CD14-positive monocyte (primary cell): Measurements from ENCODE around the gene ARHGAP15. TPM values are rescaled to one million over a fixed set of nuclear protein-coding genes. Genes with fewer than 3 reads are reported as not detected.

Source experiments
- DNase-seq, 3 donors: peaks; one replicate each; pipeline ENCODE4 v3.0.0-alpha.2; 2011 to 2022
- H2AFZ ChIP-seq: 2 replicates; pipeline ENCODE4 v1.6.0; 2012; ENCODE audit warnings: mild to moderate bottlenecking, low read depth, low read length, inconsistent platforms; ENCODE audit not compliant: insufficient read depth, poor library complexity, severe bottlenecking
- H3K27ac ChIP-seq, 2 donors: 1 replicate in 1 of 2; 2 replicates in 1 of 2; pipeline ENCODE4 v1.5.1; 2012 to 2013; ENCODE audit warnings: low read length in 2 of 2, control low read depth in 1 of 2, inconsistent platforms in 1 of 2, low read depth in 1 of 2, mild to moderate bottlenecking in 1 of 2
- H3K27me3 ChIP-seq, 2 donors: one replicate each; pipeline versions ENCODE4 v1.6.0 to v1.6.1; 2011 to 2013; ENCODE audit warnings: low read length in 2 of 2; ENCODE audit not compliant: control insufficient read depth in 2 of 2, insufficient read depth in 2 of 2
- H3K36me3 ChIP-seq, 2 donors: replicated peaks in 1 of 2; 1 replicate in 1 of 2; 2 replicates in 1 of 2; pipeline versions ENCODE4 v1.5.1 to v1.6.1; 2012 to 2013; ENCODE audit warnings: low read length in 2 of 2, control low read depth in 1 of 2, inconsistent platforms in 1 of 2, mild to moderate bottlenecking in 1 of 2; ENCODE audit not compliant: insufficient read depth in 2 of 2, control insufficient read depth in 1 of 2
- H3K4me1 ChIP-seq, 2 donors: 1 replicate in 1 of 2; 2 replicates in 1 of 2; pipeline versions ENCODE4 v1.5.1 to v1.6.1; 2012 to 2013; ENCODE audit warnings: low read length in 2 of 2, control low read depth in 1 of 2, inconsistent platforms in 1 of 2, mild to moderate bottlenecking in 1 of 2, moderate library complexity in 1 of 2; ENCODE audit not compliant: insufficient read depth in 2 of 2, control insufficient read depth in 1 of 2
- H3K4me2 ChIP-seq: replicated peaks from 2 replicates; pipeline ENCODE3; 2012; ENCODE audit warnings: low read length, moderate library complexity, mild to moderate bottlenecking; ENCODE audit not compliant: poor library complexity, severe bottlenecking; ENCODE audit errors: extremely low read depth
- H3K4me3 ChIP-seq, 3 experiments: fragments of 200-600 bp in 1 of 3; sonication (generic) in 1 of 3; replicated peaks in 1 of 3; 1 replicate in 2 of 3; 2 replicates in 1 of 3; pipeline ENCODE4 v1.5.1; 2011 to 2013; ENCODE audit warnings: low read length in 3 of 3, mild to moderate bottlenecking in 3 of 3, control low read depth in 2 of 3, low read depth in 2 of 3, inconsistent platforms in 1 of 3, moderate library complexity in 1 of 3
- H3K79me2 ChIP-seq: 2 replicates; pipeline ENCODE4 v1.6.0; 2012; ENCODE audit warnings: mild to moderate bottlenecking, control low read depth, inconsistent platforms, low read length, moderate library complexity; ENCODE audit not compliant: insufficient read depth
- H3K9ac ChIP-seq: 2 replicates; pipeline ENCODE4 v1.6.0; 2017; ENCODE audit warnings: low read length, mild to moderate bottlenecking; ENCODE audit not compliant: insufficient read depth, poor library complexity, severe bottlenecking
- H3K9me3 ChIP-seq, 2 donors: replicated peaks in 1 of 2; 1 replicate in 1 of 2; 2 replicates in 1 of 2; pipeline versions ENCODE4 v1.5.1 to v1.6.1; 2012 to 2013; ENCODE audit warnings: low read length in 2 of 2, control low read depth in 1 of 2; ENCODE audit not compliant: control insufficient read depth in 1 of 2, insufficient read depth in 1 of 2
- H4K20me1 ChIP-seq: 2 replicates; pipeline ENCODE4 v1.6.0; 2012; ENCODE audit warnings: mild to moderate bottlenecking, low read length, control low read depth, moderate library complexity; ENCODE audit not compliant: insufficient read depth
- H3K27ac Mint-ChIP-seq, 7 donors: one replicate each; pipeline ENCODE4 v1.8.0; 2020; ENCODE audit warnings: mild to moderate bottlenecking in 7 of 7, mixed read lengths in 7 of 7, moderate library complexity in 6 of 7, inconsistent platforms in 2 of 7
- H3K27me3 Mint-ChIP-seq, 3 donors: one replicate each; pipeline ENCODE4 v1.8.0; 2021 to 2022; ENCODE audit warnings: low read depth in 3 of 3, mild to moderate bottlenecking in 3 of 3, mixed read lengths in 3 of 3, moderate library complexity in 3 of 3, inconsistent platforms in 1 of 3
- H3K36me3 Mint-ChIP-seq, 2 donors: one replicate each; pipeline ENCODE4 v1.8.0; 2020; ENCODE audit warnings: mixed read lengths in 2 of 2, inconsistent platforms in 1 of 2, mild to moderate bottlenecking in 1 of 2
- H3K4me1 Mint-ChIP-seq: one replicate; pipeline ENCODE4 v1.8.0; 2020; ENCODE audit warnings: mild to moderate bottlenecking, mixed read lengths
- H3K4me3 Mint-ChIP-seq, 2 donors: one replicate each; pipeline ENCODE4 v1.8.0; 2020; ENCODE audit warnings: mild to moderate bottlenecking in 2 of 2, mixed read lengths in 2 of 2, moderate library complexity in 1 of 2
- H3K9me3 Mint-ChIP-seq, 7 donors: one replicate each; pipeline ENCODE4 v1.8.0; 2020 to 2022; ENCODE audit warnings: mixed read lengths in 7 of 7, mild to moderate bottlenecking in 6 of 7, moderate library complexity in 6 of 7, inconsistent platforms in 2 of 7
- WGBS: methylation state at CpG from one replicate; pipeline ENCODE4 v1.1.5; 2013; ENCODE audit warnings: missing lambda C conversion rate; ENCODE audit not compliant: insufficient coverage; 5-methylcytosine and 5-hydroxymethylcytosine counted together
- intact Hi-C, 2 donors: fragments of 100-400 bp; cut with micrococcal nuclease; formaldehyde crosslinking; loops; one replicate each; pipeline versions ENCODE4 v1.15.0 to v1.15.1; 2023
- polyA plus RNA-seq, 3 donors: library from polyadenylated mRNA; depleted of rRNA in 1 of 3; unstranded in 2 of 3; stranded (reverse) in 1 of 3; fragments of 300-500 nt in 2 of 3; fragments of >200 nt in 1 of 3; fragmentation: Illumina TruSeq in 2 of 3; gene quantifications; 1 replicate in 2 of 3; 2 replicates in 1 of 3; pipeline ENCODE4 v1.2.3, GENCODE V29; 2012 to 2021
- TF ChIP-seq, protein P1 (sequence below): fragments of 200-600 bp; IDR thresholded peaks from one replicate; pipeline ENCODE4 v1.8.0; 2022; ENCODE audit warnings: antibody characterized with exemption, mild to moderate bottlenecking

ARHGAP15 gene
- polyA plus RNA-seq, 3 donors, result 35.4 to 50.9 (median 50.7) TPM

DNA sequence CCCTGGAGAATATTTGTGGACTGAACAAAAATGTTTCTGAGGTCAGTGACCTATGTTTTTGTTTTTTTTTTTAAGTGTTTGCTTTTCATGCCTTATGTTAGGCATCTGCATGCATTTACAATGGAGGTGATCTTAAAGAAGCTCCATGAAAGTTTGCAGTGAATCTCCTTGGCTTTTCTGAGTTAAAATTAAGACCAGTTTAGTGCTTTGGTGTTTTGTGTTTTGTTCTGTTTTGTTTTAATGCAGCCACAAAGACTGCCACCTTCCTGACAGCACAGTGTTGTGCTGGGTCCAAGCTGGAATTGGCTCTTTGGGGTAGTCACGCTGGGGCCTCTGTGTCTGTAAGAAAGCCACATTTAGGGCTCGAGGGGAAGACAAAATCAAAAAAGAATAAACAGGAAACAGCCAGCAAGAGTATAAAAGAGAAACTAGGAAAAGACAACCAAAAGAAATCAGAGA, 396.2 kb downstream of the ARHGAP15 start:
- H3K4me2 ChIP-seq, result no peak overlapping the region
- intact Hi-C loops, result no loop called here

DNA sequence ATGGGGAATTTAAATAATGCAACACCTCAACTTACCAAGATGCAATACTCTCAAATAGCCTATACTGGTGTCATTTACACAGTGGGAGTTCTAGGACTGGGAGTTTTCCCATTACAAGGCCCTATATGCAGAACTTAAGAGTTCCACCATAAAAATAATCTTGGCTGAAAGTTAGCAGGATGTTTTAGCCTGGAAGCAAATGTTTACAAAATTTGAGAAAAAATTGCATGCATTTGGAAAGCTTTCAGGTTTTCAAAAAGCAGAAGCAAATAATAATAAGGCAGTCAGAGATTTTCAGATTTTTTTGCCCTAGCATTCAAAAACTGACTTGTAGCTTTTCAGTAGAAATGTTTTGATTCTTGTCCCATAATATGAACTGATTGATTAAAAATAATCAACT, 397.3 kb downstream of the ARHGAP15 start:
- Mint-ChIP-seq H3K4me1 (peaks cover 6% of the 10 kb centered on the region), H3K9me3 (no peaks in the 10 kb centered on the region), H3K27me3 (no peaks in the 10 kb centered on the region), H3K4me3 (no peak overlapping the region), H3K27ac (no peak overlapping the region), H3K36me3 (peaks cover 27 to 29% of the 10 kb centered on the region in 2 donors)
- Histone ChIP-seq H3K9ac (no peak overlapping the region), H3K36me3 (peaks cover 13 to 44% of the 10 kb centered on the region in 2 donors), H3K79me2 (no peaks in the 10 kb centered on the region), H4K20me1 (no peaks in the 10 kb centered on the region), H3K9me3 (no peaks in the 10 kb centered on the region), H3K27me3 (no peaks in the 10 kb centered on the region), H3K4me2 (no peak overlapping the region), H3K4me3 (no peak overlapping the region), H2AFZ (no peak overlapping the region), H3K27ac (no peak overlapping the region), H3K4me1 (no peaks in the 10 kb centered on the region)
- intact Hi-C loops, result no loop called here
- TF ChIP-seq, protein P1, sequence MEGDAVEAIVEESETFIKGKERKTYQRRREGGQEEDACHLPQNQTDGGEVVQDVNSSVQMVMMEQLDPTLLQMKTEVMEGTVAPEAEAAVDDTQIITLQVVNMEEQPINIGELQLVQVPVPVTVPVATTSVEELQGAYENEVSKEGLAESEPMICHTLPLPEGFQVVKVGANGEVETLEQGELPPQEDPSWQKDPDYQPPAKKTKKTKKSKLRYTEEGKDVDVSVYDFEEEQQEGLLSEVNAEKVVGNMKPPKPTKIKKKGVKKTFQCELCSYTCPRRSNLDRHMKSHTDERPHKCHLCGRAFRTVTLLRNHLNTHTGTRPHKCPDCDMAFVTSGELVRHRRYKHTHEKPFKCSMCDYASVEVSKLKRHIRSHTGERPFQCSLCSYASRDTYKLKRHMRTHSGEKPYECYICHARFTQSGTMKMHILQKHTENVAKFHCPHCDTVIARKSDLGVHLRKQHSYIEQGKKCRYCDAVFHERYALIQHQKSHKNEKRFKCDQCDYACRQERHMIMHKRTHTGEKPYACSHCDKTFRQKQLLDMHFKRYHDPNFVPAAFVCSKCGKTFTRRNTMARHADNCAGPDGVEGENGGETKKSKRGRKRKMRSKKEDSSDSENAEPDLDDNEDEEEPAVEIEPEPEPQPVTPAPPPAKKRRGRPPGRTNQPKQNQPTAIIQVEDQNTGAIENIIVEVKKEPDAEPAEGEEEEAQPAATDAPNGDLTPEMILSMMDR, result no peak
- DNase-seq, result no peak

More for the DNA sequence above, 396.2 kb downstream of the ARHGAP15 start:
- H3K4me1 ChIP-seq, result no peaks in the 10 kb centered on the region
- no peaks in the 10 kb centered on the region for H4K20me1 ChIP-seq
- Mint-ChIP-seq H3K36me3 (peaks cover 34 to 38% of the 10 kb centered on the region in 2 donors), H3K27me3 (no peaks in the 10 kb centered on the region), H3K4me1 (peaks cover 6% of the 10 kb centered on the region), H3K4me3 (no peak overlapping the region), H3K27ac (peak overlapping the region in 3 of 7 donors; percentile 7 to 22 (median 12)), H3K9me3 (no peaks in the 10 kb centered on the region)
- 20% methylated on average over 2 of the region's 2 CpGs for WGBS
- H3K27ac ChIP-seq, result no peak overlapping the region
- no peak overlapping the region for H2AFZ ChIP-seq
- no peaks in the 10 kb centered on the region for H3K9me3 ChIP-seq
- no peaks in the 10 kb centered on the region for H3K79me2 ChIP-seq
- H3K4me3 ChIP-seq, result no peak overlapping the region
- no peak for DNase-seq
- TF ChIP-seq, protein P1, result no peak
- no peak overlapping the region for H3K9ac ChIP-seq
- H3K36me3 ChIP-seq, result peaks cover 21 to 51% of the 10 kb centered on the region in 2 donors
- no peaks in the 10 kb centered on the region for H3K27me3 ChIP-seq
